ENCODE data around the gene NEGR1.

NEGR1 gene

DNA sequence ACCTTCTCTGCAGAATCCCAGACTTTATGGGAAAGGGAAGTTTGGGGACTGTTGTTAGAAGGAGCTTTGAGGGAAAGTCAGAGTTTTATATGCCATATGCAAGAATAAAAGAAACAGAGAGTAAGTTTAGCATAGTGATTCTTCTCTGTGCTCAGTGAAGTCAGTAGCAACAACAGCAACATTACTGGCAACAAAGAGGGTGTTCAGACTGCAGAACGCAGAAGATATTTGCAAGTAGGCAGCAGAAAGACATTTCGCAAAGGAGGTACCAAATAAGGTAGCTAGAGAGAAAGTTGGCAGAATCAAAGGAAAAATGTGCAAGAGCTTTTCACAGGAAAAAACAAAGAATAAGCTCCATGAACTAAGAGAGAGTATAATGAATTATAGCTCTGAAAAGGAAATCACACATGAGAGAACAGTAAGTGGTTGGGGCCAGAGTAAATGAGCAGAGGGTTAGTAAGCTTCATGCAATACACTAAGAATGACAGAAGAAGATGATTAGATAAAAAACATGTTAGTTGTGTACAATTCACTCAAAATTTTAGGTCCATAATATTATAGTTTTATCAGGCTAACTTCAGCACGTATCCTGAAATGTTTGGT lies 98.1 kb downstream of the NEGR1 start:
- H3K4me3 ChIP-seq (replicated peaks; ENCODE audit: low read depth, low read length) = no peak overlapping the region
- H3K27me3 ChIP-seq (replicated peaks; ENCODE audit: control insufficient read depth, insufficient read depth, low read length) = no peaks in the 10 kb centered on the region

GRCh38 chr1:72182859-72183258 lies 99.5 kb downstream of the NEGR1 start:
- no peak for TF ChIP-seq CTCF (IDR thresholded peaks at IDR 0.05; ENCODE audit: insufficient read depth, low read length, poor library complexity, severe bottlenecking)
- Histone ChIP-seq H3K27me3 (replicated peaks; ENCODE audit: control insufficient read depth, insufficient read depth, low read length) (no peaks in the 10 kb centered on the region), H3K36me3 (ENCODE audit: control insufficient read depth, insufficient read depth, low read length) (no peaks in the 10 kb centered on the region), H3K4me3 (replicated peaks; ENCODE audit: low read depth, low read length) (no peak overlapping the region)
- DNase-seq (ENCODE audit: extremely low read depth, insufficient read length) = no peak

More for the DNA sequence above, 98.1 kb downstream of the NEGR1 start:
- no peaks in the 10 kb centered on the region for H3K36me3 ChIP-seq (ENCODE audit: control insufficient read depth, insufficient read depth, low read length)
- no peak for TF ChIP-seq CTCF (IDR thresholded peaks at IDR 0.05; ENCODE audit: insufficient read depth, low read length, poor library complexity, severe bottlenecking)
- DNase-seq (ENCODE audit: extremely low read depth, insufficient read length) = no peak

GRCh38 chr1:72178266-72178665 lies 104.1 kb downstream of the NEGR1 start:
- DNase-seq (ENCODE audit: extremely low read depth, insufficient read length) = no peak
- H3K4me3 ChIP-seq (replicated peaks; ENCODE audit: low read depth, low read length) = no peak overlapping the region
- no peaks in the 10 kb centered on the region for H3K36me3 ChIP-seq (ENCODE audit: control insufficient read depth, insufficient read depth, low read length)
- TF ChIP-seq CTCF (IDR thresholded peaks at IDR 0.05; ENCODE audit: insufficient read depth, low read length, poor library complexity, severe bottlenecking) = no peak
- H3K27me3 ChIP-seq (replicated peaks; ENCODE audit: control insufficient read depth, insufficient read depth, low read length) = no peaks in the 10 kb centered on the region

DNA sequence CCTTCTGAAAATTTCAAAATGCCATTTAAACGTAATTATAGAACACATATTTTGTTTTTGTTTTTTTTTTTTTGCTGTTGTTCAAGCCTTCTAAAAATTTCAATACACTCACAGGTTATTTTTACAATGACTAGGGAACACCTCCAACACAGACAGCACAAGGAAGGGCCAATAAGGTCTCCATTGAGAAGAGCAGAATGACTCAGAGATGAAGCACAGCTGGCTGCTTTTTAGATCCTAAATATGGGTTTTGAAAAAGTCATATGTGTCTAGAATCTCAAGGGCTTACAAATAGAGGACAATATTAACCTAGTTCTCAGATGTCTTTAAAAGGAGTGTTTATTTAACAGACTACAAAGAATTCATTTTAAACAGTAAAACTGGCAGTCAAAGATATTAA lies 104.6 kb downstream of the NEGR1 start:
- no peaks in the 10 kb centered on the region for H3K27me3 ChIP-seq (replicated peaks; ENCODE audit: control insufficient read depth, insufficient read depth, low read length)
- no peaks in the 10 kb centered on the region for H3K36me3 ChIP-seq (ENCODE audit: control insufficient read depth, insufficient read depth, low read length)
- no peak overlapping the region for H3K4me3 ChIP-seq (replicated peaks; ENCODE audit: low read depth, low read length)
- DNase-seq (ENCODE audit: extremely low read depth, insufficient read length) = no peak
- TF ChIP-seq CTCF (IDR thresholded peaks at IDR 0.05; ENCODE audit: insufficient read depth, low read length, poor library complexity, severe bottlenecking) = no peak

DNA sequence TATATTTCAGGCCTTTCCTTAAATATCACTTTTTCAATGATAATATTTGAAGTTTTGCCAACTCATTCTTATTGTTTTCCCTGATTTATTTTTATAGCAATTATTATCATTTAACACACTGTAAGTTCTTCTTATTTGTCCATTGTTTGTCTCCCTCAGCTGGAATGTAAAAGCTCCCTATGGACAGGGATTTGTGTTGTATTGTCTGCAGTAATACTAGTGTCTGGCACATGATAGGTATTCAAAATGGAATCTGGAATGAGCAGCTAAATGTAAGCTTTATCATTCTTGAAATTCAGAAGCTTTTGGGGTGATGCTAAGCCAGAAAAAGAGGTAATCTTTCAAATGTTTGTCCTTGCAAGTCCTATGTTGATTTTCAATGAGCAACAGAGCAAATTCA lies 112.1 kb downstream of the NEGR1 start:
- no peaks in the 10 kb centered on the region for H3K36me3 ChIP-seq (ENCODE audit: control insufficient read depth, insufficient read depth, low read length)
- TF ChIP-seq CTCF (IDR thresholded peaks at IDR 0.05; ENCODE audit: insufficient read depth, low read length, poor library complexity, severe bottlenecking) = no peak
- no peak overlapping the region for H3K4me3 ChIP-seq (replicated peaks; ENCODE audit: low read depth, low read length)
- DNase-seq (ENCODE audit: extremely low read depth, insufficient read length) = no peak
- H3K27me3 ChIP-seq (replicated peaks; ENCODE audit: control insufficient read depth, insufficient read depth, low read length) = no peaks in the 10 kb centered on the region

DNA sequence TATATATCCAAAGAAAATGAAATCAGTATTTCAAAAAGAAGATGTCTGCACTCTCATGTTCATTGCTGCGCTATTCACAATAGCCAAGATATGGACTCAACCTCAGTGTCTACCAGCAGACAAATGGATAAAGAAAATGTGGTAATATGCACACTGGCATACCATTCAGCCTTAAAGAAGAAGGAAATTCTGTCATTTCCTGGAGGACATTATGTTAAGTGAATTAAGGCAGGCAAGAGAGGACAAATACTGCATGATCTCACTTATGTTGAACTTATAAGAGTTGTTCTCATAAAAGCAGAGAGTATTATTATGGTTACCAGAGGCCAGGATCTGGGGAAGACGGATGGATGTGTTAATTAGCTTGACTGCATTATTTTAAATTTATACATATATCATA lies 115.9 kb downstream of the NEGR1 start:
- no peak for TF ChIP-seq CTCF (IDR thresholded peaks at IDR 0.05; ENCODE audit: insufficient read depth, low read length, poor library complexity, severe bottlenecking)
- no peak for DNase-seq (ENCODE audit: extremely low read depth, insufficient read length)
- no peaks in the 10 kb centered on the region for H3K36me3 ChIP-seq (ENCODE audit: control insufficient read depth, insufficient read depth, low read length)

More for the DNA sequence above, 115.9 kb downstream of the NEGR1 start:
- no peak overlapping the region for H3K4me3 ChIP-seq (replicated peaks; ENCODE audit: low read depth, low read length)
- no peaks in the 10 kb centered on the region for H3K27me3 ChIP-seq (replicated peaks; ENCODE audit: control insufficient read depth, insufficient read depth, low read length)
